Effector CD8-positive, alpha-beta T cell (primary cell): Measurements from ENCODE around the gene SNX6.
"Not testable (repeated sequence)": the region's sequence is repeated elsewhere in the genome, so short reads cannot be mapped to it uniquely, and the experiment has no call there.

Source experiments
- DNase-seq: peaks from one replicate; lab custom pipeline; 2025; lab: John Stamatoyannopoulos, UW
- total RNA-seq, 4 experiments: gene quantifications; one replicate each; lab custom pipeline; 2026; lab: John Stamatoyannopoulos, UW

Gene SNX6
- total RNA-seq: 87.5 to 113 (median 93.6) reads per million in 4 experiments

GRCh38 chr14:34629657-34630529 is at the start of gene SNX6:
SNX6 (minus strand) TSS chr14:34630148; CDS start chr14:34630116, 32 bp downstream.
- peak; percentile 76 for DNase-seq

- DNase-seq: no peak
These were observed 48.8 kb upstream of the SNX6 start for GRCh38 chr14:34678735-34679134.

- no peak for DNase-seq
These were observed 48.4 kb upstream of the SNX6 start for GRCh38 chr14:34678306-34678705.

GRCh38 chr14:34676516-34677211 is 46.7 kb upstream of the SNX6 start:
- no peak for DNase-seq

- no peak for DNase-seq
These were observed 43.8 kb upstream of the SNX6 start for GRCh38 chr14:34673702-34674101.

GRCh38 chr14:34671716-34672115 is 41.8 kb upstream of the SNX6 start:
- DNase-seq: no peak

GRCh38 chr14:34668111-34668510 is 38.2 kb upstream of the SNX6 start:
- no peak for DNase-seq

GRCh38 chr14:34667007-34667406 is 37.1 kb upstream of the SNX6 start:
- DNase-seq: no peak

- no peak for DNase-seq
These were observed 36.0 kb upstream of the SNX6 start for GRCh38 chr14:34665785-34666435.

- no peak for DNase-seq
These were observed 32.7 kb upstream of the SNX6 start for GRCh38 chr14:34662561-34663088.

- no peak for DNase-seq
These were observed 30.8 kb upstream of the SNX6 start for GRCh38 chr14:34660796-34661195.

GRCh38 chr14:34655959-34656358 is 26.0 kb upstream of the SNX6 start:
- no peak for DNase-seq

- DNase-seq: not testable (repeated sequence)
These were observed 23.1 kb upstream of the SNX6 start for GRCh38 chr14:34653073-34653472.

GRCh38 chr14:34652348-34652747 is 22.4 kb upstream of the SNX6 start:
- DNase-seq: not testable (repeated sequence)

- no peak for DNase-seq
These were observed 21.0 kb upstream of the SNX6 start for GRCh38 chr14:34650786-34651584.

GRCh38 chr14:34650006-34650405 is 20.1 kb upstream of the SNX6 start:
- not testable (repeated sequence) for DNase-seq

GRCh38 chr14:34649344-34649743 is 19.4 kb upstream of the SNX6 start:
- no peak for DNase-seq

- no peak for DNase-seq
These were observed 16.8 kb upstream of the SNX6 start for GRCh38 chr14:34646570-34647255.

- no peak for DNase-seq
These were observed 13.4 kb upstream of the SNX6 start for GRCh38 chr14:34643361-34643760.

GRCh38 chr14:34642595-34642994 is 12.6 kb upstream of the SNX6 start:
- no peak for DNase-seq

- DNase-seq: no peak
These were observed 10.9 kb upstream of the SNX6 start for GRCh38 chr14:34640826-34641225.
